GM23338 (cell line): ENCODE measurements around the gene KRTAP2-4. TPM values are rescaled to one million over a fixed set of nuclear protein-coding genes. Genes with fewer than 3 reads are reported as not detected.
A peak's percentile ranks its signal among the peaks of the same experiment; 100 is the strongest.

Source experiments
- ATAC-seq: fragments of 200-7000 bp; cut with Tn5 transposase; 3 replicates; pipeline ENCODE4 v1.9.1; 2020
- DNase-seq: peaks from one replicate; pipeline ENCODE4 v3.0.0-alpha.2; 2015; ENCODE audit warnings: low spot score
- H2AFZ ChIP-seq: fragments of 200-600 bp; sonication (generic); 2 replicates; pipeline ENCODE4 v1.8.0; 2016; ENCODE audit warnings: antibody characterized with exemption, mild to moderate bottlenecking, moderate library complexity
- H3F3A ChIP-seq: fragments of 200-600 bp; sonication (generic); replicated peaks from 2 replicates; pipeline ENCODE4 v1.8.0; 2017; ENCODE audit warnings: antibody characterized with exemption, mixed run types, low read depth
- H3K27ac ChIP-seq: fragments of 200-600 bp; sonication (generic); 2 replicates; pipeline ENCODE4 v1.6.1; 2016; ENCODE audit warnings: low read depth
- H3K27me3 ChIP-seq: fragments of 200-600 bp; sonication (generic); 2 replicates; pipeline ENCODE4 v1.8.0; 2016; ENCODE audit warnings: mild to moderate bottlenecking, mixed run types, moderate library complexity; ENCODE audit not compliant: insufficient read depth
- H3K36me3 ChIP-seq: fragments of 200-600 bp; sonication (generic); 2 replicates; pipeline ENCODE4 v1.8.0; 2016; ENCODE audit warnings: mild to moderate bottlenecking; ENCODE audit not compliant: insufficient read depth
- H3K4me1 ChIP-seq: fragments of 200-600 bp; sonication (generic); 2 replicates; pipeline ENCODE4 v1.8.0; 2016; ENCODE audit warnings: mild to moderate bottlenecking, moderate library complexity; ENCODE audit not compliant: insufficient read depth
- H3K4me2 ChIP-seq: fragments of 200-600 bp; sonication (generic); 2 replicates; pipeline ENCODE4 v1.7.1; 2017; ENCODE audit warnings: mixed run types
- H3K4me3 ChIP-seq: fragments of 200-600 bp; sonication (generic); 2 replicates; pipeline ENCODE4 v1.6.1; 2016; ENCODE audit warnings: mixed run types
- H3K79me2 ChIP-seq: fragments of 200-600 bp; sonication (generic); replicated peaks from 2 replicates; pipeline ENCODE4 v1.8.0; 2017; ENCODE audit warnings: mild to moderate bottlenecking; ENCODE audit not compliant: insufficient read depth
- H3K9me2 ChIP-seq: fragments of 200-600 bp; sonication (generic); 2 replicates; pipeline ENCODE4 v1.8.0; 2017; ENCODE audit not compliant: insufficient read depth
- H4K20me1 ChIP-seq: fragments of 200-600 bp; sonication (generic); replicated peaks from 2 replicates; pipeline ENCODE4 v1.8.0; 2017; ENCODE audit warnings: mild to moderate bottlenecking; ENCODE audit not compliant: insufficient read depth
- H3K27ac Mint-ChIP-seq: 2 replicates; pipeline ENCODE4 v1.8.0; 2020; ENCODE audit warnings: inconsistent platforms, mild to moderate bottlenecking, moderate library complexity, mixed read lengths
- H3K27me3 Mint-ChIP-seq: 3 replicates; pipeline ENCODE4 v1.8.0; 2022; ENCODE audit warnings: low read depth, mild to moderate bottlenecking, moderate library complexity, mixed read lengths, inconsistent platforms; ENCODE audit not compliant: insufficient read depth, poor library complexity
- H3K36me3 Mint-ChIP-seq: 3 replicates; pipeline ENCODE4 v1.8.0; 2021; ENCODE audit warnings: low read depth, mild to moderate bottlenecking, inconsistent platforms, moderate library complexity, mixed read lengths
- H3K4me1 Mint-ChIP-seq: 3 replicates; pipeline ENCODE4 v1.8.0; 2020; ENCODE audit warnings: mild to moderate bottlenecking, inconsistent platforms, mixed read lengths
- H3K4me3 Mint-ChIP-seq: 3 replicates; pipeline ENCODE4 v1.8.0; 2021; ENCODE audit warnings: moderate library complexity, mild to moderate bottlenecking, inconsistent platforms, mixed read lengths
- H3K9me3 Mint-ChIP-seq: 3 replicates; pipeline ENCODE4 v1.8.0; 2020; ENCODE audit warnings: moderate library complexity, mild to moderate bottlenecking, inconsistent platforms, mixed read lengths
- CREB1 ChIP-seq: fragments of 250-450 bp; sonication (Bioruptor Pico); IDR thresholded peaks from 2 replicates; pipeline ENCODE4 v1.5.0; 2020; ENCODE audit warnings: low read depth, mild to moderate bottlenecking, moderate library complexity
- EZH2 ChIP-seq: fragments of 200-600 bp; sonication (generic); IDR thresholded peaks from one replicate; pipeline ENCODE4 v1.8.0; 2017; ENCODE audit warnings: antibody characterized with exemption, mild to moderate bottlenecking, low read depth; ENCODE audit not compliant: unreplicated experiment
- EZH2phosphoT487 ChIP-seq: fragments of 200-600 bp; sonication (generic); IDR thresholded peaks from one replicate; pipeline ENCODE4 v1.8.1; 2018; ENCODE audit warnings: antibody characterized with exemption; ENCODE audit not compliant: unreplicated experiment
- JUNB ChIP-seq: IDR thresholded peaks from one replicate; pipeline ENCODE4 v1.6.1; 2016; ENCODE audit warnings: antibody characterized with exemption; ENCODE audit not compliant: unreplicated experiment
- NANOG ChIP-seq: IDR thresholded peaks from 2 replicates; pipeline ENCODE4 v1.6.1; 2016; ENCODE audit warnings: antibody characterized with exemption, borderline replicate concordance
- POLR2AphosphoS5 ChIP-seq: IDR thresholded peaks from 2 replicates; pipeline ENCODE4 v1.6.1; 2016; ENCODE audit warnings: antibody characterized with exemption, low read depth
- STAT1 ChIP-seq: IDR thresholded peaks from one replicate; pipeline ENCODE4 v1.6.1; 2016; ENCODE audit warnings: antibody characterized with exemption; ENCODE audit not compliant: unreplicated experiment
- ZNF114 ChIP-seq: fragments of 250-450 bp; sonication (Bioruptor Pico); IDR thresholded peaks from 2 replicates; pipeline ENCODE4 v1.5.0; 2020; ENCODE audit warnings: mild to moderate bottlenecking, moderate library complexity
- ZNF331 ChIP-seq: fragments of 250-450 bp; sonication (Bioruptor Pico); IDR thresholded peaks from 2 replicates; pipeline ENCODE4 v1.5.0; 2020; ENCODE audit warnings: low read depth, mild to moderate bottlenecking, moderate library complexity
- polyA plus RNA-seq: library from polyadenylated mRNA; unstranded; fragments of >200 nt; fragmentation: Nextera tagmentation; extraction: Ambion mirVana; gene quantifications from 2 replicates; pipeline ENCODE4 v1.2.1, GENCODE V29; 2016
- total RNA-seq: library from RNA; depleted of rRNA; stranded (reverse); fragments of >200 nt; shearing (Covaris generic); gene quantifications from 2 replicates; pipeline ENCODE4 v1.2.3, GENCODE V29; 2014
- TF ChIP-seq, protein P1 (sequence below): IDR thresholded peaks from one replicate; pipeline ENCODE4 v1.6.1; 2018; ENCODE audit warnings: antibody characterized with exemption; ENCODE audit not compliant: unreplicated experiment
- TF ChIP-seq, protein P2 (sequence below): fragments of 250-450 bp; sonication (Bioruptor Pico); IDR thresholded peaks from 2 replicates; pipeline ENCODE4 v1.5.0; 2020; ENCODE audit warnings: mild to moderate bottlenecking, moderate library complexity
- TF ChIP-seq, protein P3 (sequence below), 2 experiments: fragments of 200-600 bp in 1 of 2; sonication (generic) in 1 of 2; conservative IDR thresholded peaks; 2 replicates each; pipeline versions ENCODE4 v1.5.1 to v1.6.1; 2016 to 2017; ENCODE audit warnings: antibody characterized with exemption in 2 of 2, low read depth in 2 of 2, mild to moderate bottlenecking in 2 of 2, moderate library complexity in 1 of 2
- TF ChIP-seq, protein P4 (sequence below): IDR thresholded peaks from 2 replicates; pipeline ENCODE4 v1.6.1; 2016; ENCODE audit warnings: antibody characterized with exemption

The KRTAP2-4 gene
- total and polyA plus RNA-seq, 2 experiments from 2014 or later = not detected

DNA sequence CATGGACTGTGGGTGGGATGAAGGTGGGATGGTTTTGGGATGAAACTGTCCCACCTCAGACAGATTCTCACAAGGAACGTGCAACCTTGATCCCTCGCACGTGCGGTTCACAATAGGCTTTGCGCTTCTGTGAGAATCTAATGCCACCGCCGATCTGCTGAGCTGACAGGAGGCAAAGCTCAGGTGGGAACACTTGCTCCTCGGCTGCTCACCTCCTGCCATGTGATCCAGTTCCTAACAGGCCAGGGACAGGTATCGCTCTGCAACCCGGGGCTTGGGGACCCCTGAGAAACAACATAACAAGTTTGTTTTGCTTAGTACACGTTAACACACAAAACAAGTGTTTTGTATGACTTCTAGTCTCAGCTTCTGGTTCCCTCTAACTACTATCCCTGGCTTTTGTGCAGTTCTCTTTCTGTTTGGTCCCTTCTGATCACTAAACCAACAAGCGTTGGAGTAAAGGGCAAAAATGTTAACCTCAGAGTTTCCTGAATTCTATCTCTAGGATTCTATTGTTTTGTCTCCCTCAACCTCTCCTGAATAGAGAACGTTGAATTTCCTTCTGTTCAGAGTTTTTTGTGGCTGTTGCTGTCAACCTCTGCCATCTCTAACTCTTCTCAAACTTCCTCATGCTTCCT is 49.0 kb downstream of the KRTAP2-4 start:
- Mint-ChIP-seq H3K27me3 (no peaks in the 10 kb centered on the region), H3K27ac (no peak overlapping the region), H3K4me3 (no peak overlapping the region), H3K36me3 (no peaks in the 10 kb centered on the region), H3K4me1 (no peaks in the 10 kb centered on the region), H3K9me3 (no peaks in the 10 kb centered on the region)
- ATAC-seq (no peak), DNase-seq (no peak)
- no peaks in the 10 kb centered on the region for H3K9me2 ChIP-seq
- peak overlapping the region; percentile 59; the same call in 1 of the 2 replicates for H2AFZ ChIP-seq
- no peaks in the 10 kb centered on the region for H3F3A ChIP-seq
- H3K27ac ChIP-seq = no peak overlapping the region
- no peaks in the 10 kb centered on the region for H3K27me3 ChIP-seq
- no peaks in the 10 kb centered on the region for H4K20me1 ChIP-seq
- no peaks in the 10 kb centered on the region for H3K4me1 ChIP-seq
- H3K79me2 ChIP-seq = no peaks in the 10 kb centered on the region
- TF ChIP-seq, protein P1, sequence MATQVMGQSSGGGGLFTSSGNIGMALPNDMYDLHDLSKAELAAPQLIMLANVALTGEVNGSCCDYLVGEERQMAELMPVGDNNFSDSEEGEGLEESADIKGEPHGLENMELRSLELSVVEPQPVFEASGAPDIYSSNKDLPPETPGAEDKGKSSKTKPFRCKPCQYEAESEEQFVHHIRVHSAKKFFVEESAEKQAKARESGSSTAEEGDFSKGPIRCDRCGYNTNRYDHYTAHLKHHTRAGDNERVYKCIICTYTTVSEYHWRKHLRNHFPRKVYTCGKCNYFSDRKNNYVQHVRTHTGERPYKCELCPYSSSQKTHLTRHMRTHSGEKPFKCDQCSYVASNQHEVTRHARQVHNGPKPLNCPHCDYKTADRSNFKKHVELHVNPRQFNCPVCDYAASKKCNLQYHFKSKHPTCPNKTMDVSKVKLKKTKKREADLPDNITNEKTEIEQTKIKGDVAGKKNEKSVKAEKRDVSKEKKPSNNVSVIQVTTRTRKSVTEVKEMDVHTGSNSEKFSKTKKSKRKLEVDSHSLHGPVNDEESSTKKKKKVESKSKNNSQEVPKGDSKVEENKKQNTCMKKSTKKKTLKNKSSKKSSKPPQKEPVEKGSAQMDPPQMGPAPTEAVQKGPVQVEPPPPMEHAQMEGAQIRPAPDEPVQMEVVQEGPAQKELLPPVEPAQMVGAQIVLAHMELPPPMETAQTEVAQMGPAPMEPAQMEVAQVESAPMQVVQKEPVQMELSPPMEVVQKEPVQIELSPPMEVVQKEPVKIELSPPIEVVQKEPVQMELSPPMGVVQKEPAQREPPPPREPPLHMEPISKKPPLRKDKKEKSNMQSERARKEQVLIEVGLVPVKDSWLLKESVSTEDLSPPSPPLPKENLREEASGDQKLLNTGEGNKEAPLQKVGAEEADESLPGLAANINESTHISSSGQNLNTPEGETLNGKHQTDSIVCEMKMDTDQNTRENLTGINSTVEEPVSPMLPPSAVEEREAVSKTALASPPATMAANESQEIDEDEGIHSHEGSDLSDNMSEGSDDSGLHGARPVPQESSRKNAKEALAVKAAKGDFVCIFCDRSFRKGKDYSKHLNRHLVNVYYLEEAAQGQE = no peak
- no peak for TF ChIP-seq ZNF114 (CRISPR knock-in tag)
- TF ChIP-seq ZNF331 (CRISPR knock-in tag) = no peak
- TF ChIP-seq, protein P2, sequence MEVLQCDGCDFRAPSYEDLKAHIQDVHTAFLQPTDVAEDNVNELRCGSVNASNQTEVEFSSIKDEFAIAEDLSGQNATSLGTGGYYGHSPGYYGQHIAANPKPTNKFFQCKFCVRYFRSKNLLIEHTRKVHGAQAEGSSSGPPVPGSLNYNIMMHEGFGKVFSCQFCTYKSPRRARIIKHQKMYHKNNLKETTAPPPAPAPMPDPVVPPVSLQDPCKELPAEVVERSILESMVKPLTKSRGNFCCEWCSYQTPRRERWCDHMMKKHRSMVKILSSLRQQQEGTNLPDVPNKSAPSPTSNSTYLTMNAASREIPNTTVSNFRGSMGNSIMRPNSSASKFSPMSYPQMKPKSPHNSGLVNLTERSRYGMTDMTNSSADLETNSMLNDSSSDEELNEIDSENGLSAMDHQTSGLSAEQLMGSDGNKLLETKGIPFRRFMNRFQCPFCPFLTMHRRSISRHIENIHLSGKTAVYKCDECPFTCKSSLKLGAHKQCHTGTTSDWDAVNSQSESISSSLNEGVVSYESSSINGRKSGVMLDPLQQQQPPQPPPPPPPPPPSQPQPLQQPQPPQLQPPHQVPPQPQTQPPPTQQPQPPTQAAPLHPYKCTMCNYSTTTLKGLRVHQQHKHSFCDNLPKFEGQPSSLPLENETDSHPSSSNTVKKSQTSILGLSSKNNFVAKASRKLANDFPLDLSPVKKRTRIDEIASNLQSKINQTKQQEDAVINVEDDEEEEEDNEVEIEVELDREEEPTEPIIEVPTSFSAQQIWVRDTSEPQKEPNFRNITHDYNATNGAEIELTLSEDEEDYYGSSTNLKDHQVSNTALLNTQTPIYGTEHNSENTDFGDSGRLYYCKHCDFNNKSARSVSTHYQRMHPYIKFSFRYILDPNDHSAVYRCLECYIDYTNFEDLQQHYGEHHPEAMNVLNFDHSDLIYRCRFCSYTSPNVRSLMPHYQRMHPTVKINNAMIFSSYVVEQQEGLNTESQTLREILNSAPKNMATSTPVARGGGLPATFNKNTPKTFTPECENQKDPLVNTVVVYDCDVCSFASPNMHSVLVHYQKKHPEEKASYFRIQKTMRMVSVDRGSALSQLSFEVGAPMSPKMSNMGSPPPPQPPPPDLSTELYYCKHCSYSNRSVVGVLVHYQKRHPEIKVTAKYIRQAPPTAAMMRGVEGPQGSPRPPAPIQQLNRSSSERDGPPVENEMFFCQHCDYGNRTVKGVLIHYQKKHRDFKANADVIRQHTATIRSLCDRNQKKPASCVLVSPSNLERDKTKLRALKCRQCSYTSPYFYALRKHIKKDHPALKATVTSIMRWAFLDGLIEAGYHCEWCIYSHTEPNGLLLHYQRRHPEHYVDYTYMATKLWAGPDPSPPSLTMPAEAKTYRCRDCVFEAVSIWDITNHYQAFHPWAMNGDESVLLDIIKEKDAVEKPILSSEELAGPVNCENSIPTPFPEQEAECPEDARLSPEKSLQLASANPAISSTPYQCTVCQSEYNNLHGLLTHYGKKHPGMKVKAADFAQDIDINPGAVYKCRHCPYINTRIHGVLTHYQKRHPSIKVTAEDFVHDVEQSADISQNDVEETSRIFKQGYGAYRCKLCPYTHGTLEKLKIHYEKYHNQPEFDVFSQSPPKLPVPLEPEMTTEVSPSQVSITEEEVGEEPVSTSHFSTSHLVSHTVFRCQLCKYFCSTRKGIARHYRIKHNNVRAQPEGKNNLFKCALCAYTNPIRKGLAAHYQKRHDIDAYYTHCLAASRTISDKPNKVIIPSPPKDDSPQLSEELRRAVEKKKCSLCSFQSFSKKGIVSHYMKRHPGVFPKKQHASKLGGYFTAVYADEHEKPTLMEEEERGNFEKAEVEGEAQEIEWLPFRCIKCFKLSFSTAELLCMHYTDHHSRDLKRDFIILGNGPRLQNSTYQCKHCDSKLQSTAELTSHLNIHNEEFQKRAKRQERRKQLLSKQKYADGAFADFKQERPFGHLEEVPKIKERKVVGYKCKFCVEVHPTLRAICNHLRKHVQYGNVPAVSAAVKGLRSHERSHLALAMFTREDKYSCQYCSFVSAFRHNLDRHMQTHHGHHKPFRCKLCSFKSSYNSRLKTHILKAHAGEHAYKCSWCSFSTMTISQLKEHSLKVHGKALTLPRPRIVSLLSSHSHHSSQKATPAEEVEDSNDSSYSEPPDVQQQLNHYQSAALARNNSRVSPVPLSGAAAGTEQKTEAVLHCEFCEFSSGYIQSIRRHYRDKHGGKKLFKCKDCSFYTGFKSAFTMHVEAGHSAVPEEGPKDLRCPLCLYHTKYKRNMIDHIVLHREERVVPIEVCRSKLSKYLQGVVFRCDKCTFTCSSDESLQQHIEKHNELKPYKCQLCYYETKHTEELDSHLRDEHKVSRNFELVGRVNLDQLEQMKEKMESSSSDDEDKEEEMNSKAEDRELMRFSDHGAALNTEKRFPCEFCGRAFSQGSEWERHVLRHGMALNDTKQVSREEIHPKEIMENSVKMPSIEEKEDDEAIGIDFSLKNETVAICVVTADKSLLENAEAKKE = no peak
- no peak for TF ChIP-seq EZH2
- TF ChIP-seq CREB1 (CRISPR knock-in tag) = no peak
- TF ChIP-seq STAT1 = no peak
- TF ChIP-seq EZH2phosphoT487 = no peak
- TF ChIP-seq, protein P3, sequence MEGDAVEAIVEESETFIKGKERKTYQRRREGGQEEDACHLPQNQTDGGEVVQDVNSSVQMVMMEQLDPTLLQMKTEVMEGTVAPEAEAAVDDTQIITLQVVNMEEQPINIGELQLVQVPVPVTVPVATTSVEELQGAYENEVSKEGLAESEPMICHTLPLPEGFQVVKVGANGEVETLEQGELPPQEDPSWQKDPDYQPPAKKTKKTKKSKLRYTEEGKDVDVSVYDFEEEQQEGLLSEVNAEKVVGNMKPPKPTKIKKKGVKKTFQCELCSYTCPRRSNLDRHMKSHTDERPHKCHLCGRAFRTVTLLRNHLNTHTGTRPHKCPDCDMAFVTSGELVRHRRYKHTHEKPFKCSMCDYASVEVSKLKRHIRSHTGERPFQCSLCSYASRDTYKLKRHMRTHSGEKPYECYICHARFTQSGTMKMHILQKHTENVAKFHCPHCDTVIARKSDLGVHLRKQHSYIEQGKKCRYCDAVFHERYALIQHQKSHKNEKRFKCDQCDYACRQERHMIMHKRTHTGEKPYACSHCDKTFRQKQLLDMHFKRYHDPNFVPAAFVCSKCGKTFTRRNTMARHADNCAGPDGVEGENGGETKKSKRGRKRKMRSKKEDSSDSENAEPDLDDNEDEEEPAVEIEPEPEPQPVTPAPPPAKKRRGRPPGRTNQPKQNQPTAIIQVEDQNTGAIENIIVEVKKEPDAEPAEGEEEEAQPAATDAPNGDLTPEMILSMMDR (conservative IDR thresholded peaks at IDR 0.05; ENCODE audit: low read depth in 2 of 2) = no peak
- TF ChIP-seq JUNB = no peak
- TF ChIP-seq POLR2AphosphoS5 = no peak
- no peak for TF ChIP-seq NANOG
- TF ChIP-seq, protein P4, sequence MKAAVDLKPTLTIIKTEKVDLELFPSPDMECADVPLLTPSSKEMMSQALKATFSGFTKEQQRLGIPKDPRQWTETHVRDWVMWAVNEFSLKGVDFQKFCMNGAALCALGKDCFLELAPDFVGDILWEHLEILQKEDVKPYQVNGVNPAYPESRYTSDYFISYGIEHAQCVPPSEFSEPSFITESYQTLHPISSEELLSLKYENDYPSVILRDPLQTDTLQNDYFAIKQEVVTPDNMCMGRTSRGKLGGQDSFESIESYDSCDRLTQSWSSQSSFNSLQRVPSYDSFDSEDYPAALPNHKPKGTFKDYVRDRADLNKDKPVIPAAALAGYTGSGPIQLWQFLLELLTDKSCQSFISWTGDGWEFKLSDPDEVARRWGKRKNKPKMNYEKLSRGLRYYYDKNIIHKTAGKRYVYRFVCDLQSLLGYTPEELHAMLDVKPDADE = no peak
- H3K36me3 ChIP-seq = no peaks in the 10 kb centered on the region
- no peak overlapping the region for H3K4me2 ChIP-seq
- H3K4me3 ChIP-seq = no peak overlapping the region
